ENCODE results near the gene LGI1. TPM values are rescaled to one million over a fixed set of nuclear protein-coding genes. Genes with fewer than 3 reads are reported as not detected.

The LGI1 gene
- total RNA-seq, 1 experiment from 2014 or later: 1.2 TPM

DNA sequence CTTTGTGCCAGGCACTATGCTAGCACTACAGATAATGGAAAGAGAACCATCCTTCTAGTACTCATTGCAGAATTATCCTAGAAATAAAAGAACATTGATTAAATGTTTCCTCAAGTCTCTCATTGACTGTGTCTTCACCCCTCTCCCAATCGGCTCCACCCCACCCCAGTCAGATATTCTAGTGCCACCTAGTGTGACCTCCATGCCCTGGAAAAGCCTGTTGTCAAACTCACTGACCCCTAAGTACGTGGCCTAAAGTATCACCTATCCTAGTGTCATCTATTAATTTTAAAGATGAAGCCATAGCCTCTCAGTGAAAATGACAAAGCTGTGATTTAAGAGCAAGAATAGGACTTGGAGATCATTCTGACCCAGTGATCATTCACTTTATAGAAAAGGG lies 26.3 kb downstream of the LGI1 start:
- H2BK120ac ChIP-seq (ENCODE audit: low read depth, low read length, poor library complexity, severe bottlenecking): no peak overlapping the region
- Mint-ChIP-seq H3K9me3 (no peaks in the 10 kb centered on the region), H3K27me3 (ENCODE audit: low read depth) (peaks cover 2% of the 10 kb centered on the region; the same call in 1 of the 2 replicates), H3K27ac (no peak overlapping the region), H3K36me3 (ENCODE audit: insufficient read depth in 1 of 3, low read depth in 3 of 3) (no peaks in the 10 kb centered on the region), H3K4me3 (no peak overlapping the region), H3K4me1 (peaks cover 9 to 13% of the 10 kb centered on the region in 2 experiments)
- H2BK5ac ChIP-seq (ENCODE audit: insufficient read length, low read length): no peak overlapping the region
- no peak overlapping the region for H2BK20ac ChIP-seq (ENCODE audit: low read depth, low read length, poor library complexity, severe bottlenecking)
- H2AK5ac ChIP-seq (ENCODE audit: insufficient read length, low read length): no peak overlapping the region
- no peaks in the 10 kb centered on the region for H3K79me1 ChIP-seq (ENCODE audit: insufficient read depth, low read depth, low read length, poor library complexity, severe bottlenecking)
- H3K79me2 ChIP-seq (ENCODE audit: insufficient read depth, low read length): no peaks in the 10 kb centered on the region
- H3K23me2 ChIP-seq (ENCODE audit: insufficient read length, low read depth, low read length, poor library complexity, severe bottlenecking): no peaks in the 10 kb centered on the region
- no CpG with 5 or more reads among the region's 2 CpGs for WGBS (ENCODE audit: extremely low coverage, insufficient read length, low lambda C conversion rate)
- no peak overlapping the region for H3K4ac ChIP-seq (ENCODE audit: low read depth, low read length)
- no peak overlapping the region for H4K5ac ChIP-seq (ENCODE audit: insufficient read length, low read depth, low read length)
- no peak overlapping the region for H3K18ac ChIP-seq (ENCODE audit: insufficient read length, low read depth, low read length)
- no peak overlapping the region for H3K56ac ChIP-seq (ENCODE audit: insufficient read length, low read depth, low read length)
- H4K20me1 ChIP-seq (ENCODE audit: control insufficient read depth, insufficient read depth, insufficient read length): no peaks in the 10 kb centered on the region
- H3K9ac ChIP-seq (ENCODE audit: extremely low read depth, insufficient read length, low read length): no peak overlapping the region
- no peaks in the 10 kb centered on the region for H3K9me3 ChIP-seq (ENCODE audit: control insufficient read depth, low read depth, low read length)
- no peak for DNase-seq
- no peak overlapping the region for H2BK12ac ChIP-seq (ENCODE audit: insufficient read length, low read depth, low read length)
- TF ChIP-seq, protein P1, sequence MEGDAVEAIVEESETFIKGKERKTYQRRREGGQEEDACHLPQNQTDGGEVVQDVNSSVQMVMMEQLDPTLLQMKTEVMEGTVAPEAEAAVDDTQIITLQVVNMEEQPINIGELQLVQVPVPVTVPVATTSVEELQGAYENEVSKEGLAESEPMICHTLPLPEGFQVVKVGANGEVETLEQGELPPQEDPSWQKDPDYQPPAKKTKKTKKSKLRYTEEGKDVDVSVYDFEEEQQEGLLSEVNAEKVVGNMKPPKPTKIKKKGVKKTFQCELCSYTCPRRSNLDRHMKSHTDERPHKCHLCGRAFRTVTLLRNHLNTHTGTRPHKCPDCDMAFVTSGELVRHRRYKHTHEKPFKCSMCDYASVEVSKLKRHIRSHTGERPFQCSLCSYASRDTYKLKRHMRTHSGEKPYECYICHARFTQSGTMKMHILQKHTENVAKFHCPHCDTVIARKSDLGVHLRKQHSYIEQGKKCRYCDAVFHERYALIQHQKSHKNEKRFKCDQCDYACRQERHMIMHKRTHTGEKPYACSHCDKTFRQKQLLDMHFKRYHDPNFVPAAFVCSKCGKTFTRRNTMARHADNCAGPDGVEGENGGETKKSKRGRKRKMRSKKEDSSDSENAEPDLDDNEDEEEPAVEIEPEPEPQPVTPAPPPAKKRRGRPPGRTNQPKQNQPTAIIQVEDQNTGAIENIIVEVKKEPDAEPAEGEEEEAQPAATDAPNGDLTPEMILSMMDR (conservative IDR thresholded peaks at IDR 0.05): 0 out of 3 replicates have a peak, but pooled peaks have one; percentile 23
- no peak overlapping the region for H3K4me2 ChIP-seq (ENCODE audit: insufficient read depth, insufficient read length, low read length)
- no peaks in the 10 kb centered on the region for H3K4me1 ChIP-seq (ENCODE audit: insufficient read depth, low read length)
- no peaks in the 10 kb centered on the region for H3K27me3 ChIP-seq (ENCODE audit: insufficient read depth, low read length)
- H3K27ac ChIP-seq (ENCODE audit: insufficient read length, low read depth, low read length): no peak overlapping the region
- H4K91ac ChIP-seq (ENCODE audit: insufficient read length, low read depth, low read length): no peak overlapping the region
- no peak overlapping the region for H4K8ac ChIP-seq (replicated peaks; ENCODE audit: insufficient read length, low read depth, low read length)
- no peak overlapping the region for H3K23ac ChIP-seq (ENCODE audit: insufficient read length, low read depth, low read length)
- no peak overlapping the region for H3K14ac ChIP-seq (ENCODE audit: insufficient read depth, low read length)
- no peak overlapping the region for H3T11ph ChIP-seq (ENCODE audit: low read length)
- no peak overlapping the region for H2BK15ac ChIP-seq (ENCODE audit: low read depth, low read length)
- H2AFZ ChIP-seq (ENCODE audit: low read length): no peak overlapping the region
